HCEC 1CT (cell line): ENCODE measurements around the gene PDE6C.
"Not testable (repeated sequence)": the region's sequence is repeated elsewhere in the genome, so short reads cannot be mapped to it uniquely, and the experiment has no call there.

Source experiments
- DNase-seq: peaks from one replicate; pipeline ENCODE4 v3.0.0-alpha.2; 2017

Gene PDE6C

GRCh38 chr10:93652857-93653256 lies 40.5 kb downstream of the PDE6C start:
- DNase-seq = peak; percentile 55

- no peak for DNase-seq
Measured at GRCh38 chr10:93654201-93654600, 41.9 kb downstream of the PDE6C start.

GRCh38 chr10:93656155-93656554 lies 43.8 kb downstream of the PDE6C start:
- DNase-seq = no peak

- no peak for DNase-seq
Measured at GRCh38 chr10:93657757-93658156, 45.4 kb downstream of the PDE6C start.

- no peak for DNase-seq
Measured at GRCh38 chr10:93666030-93666429, 53.7 kb downstream of the PDE6C start.

GRCh38 chr10:93667795-93668194 lies 55.5 kb downstream of the PDE6C start:
- no peak for DNase-seq

GRCh38 chr10:93670372-93670771 lies 58.0 kb downstream of the PDE6C start:
- DNase-seq = no peak

GRCh38 chr10:93671042-93671441 lies 58.7 kb downstream of the PDE6C start:
- no peak for DNase-seq

- no peak for DNase-seq
Measured at GRCh38 chr10:93672022-93672678, 59.8 kb downstream of the PDE6C start.

- DNase-seq = no peak
Measured at GRCh38 chr10:93672890-93673289, 60.6 kb downstream of the PDE6C start.

GRCh38 chr10:93673791-93674190 lies 61.5 kb downstream of the PDE6C start:
- DNase-seq = no peak

- DNase-seq = no peak
Measured at GRCh38 chr10:93678386-93678785, 66.0 kb downstream of the PDE6C start.

- DNase-seq = no peak
Measured at GRCh38 chr10:93678805-93679587, 66.7 kb downstream of the PDE6C start.

GRCh38 chr10:93680412-93681047 lies 68.2 kb downstream of the PDE6C start:
- peak; percentile 50 for DNase-seq

- no peak for DNase-seq
Measured at GRCh38 chr10:93687737-93688136, 75.4 kb downstream of the PDE6C start.

- no peak for DNase-seq
Measured at GRCh38 chr10:93695740-93696139, 83.4 kb downstream of the PDE6C start.

- not testable (repeated sequence) for DNase-seq
Measured at GRCh38 chr10:93696582-93696981, 84.2 kb downstream of the PDE6C start.

GRCh38 chr10:93697207-93697606 lies 84.9 kb downstream of the PDE6C start:
- no peak for DNase-seq

- peak; percentile 12 for DNase-seq
Measured at GRCh38 chr10:93701866-93702209, 89.5 kb downstream of the PDE6C start.

GRCh38 chr10:93702210-93703001 lies 90.1 kb downstream of the PDE6C start, which contains the start of gene FRA10AC1:
TSS of gene FRA10AC1 (minus strand) at chr10:93702592. CDS start at chr10:93700106, 2,486 bp downstream.
- peak; percentile 75 for DNase-seq

- DNase-seq = no peak
Measured at GRCh38 chr10:93703066-93703465, 90.7 kb downstream of the PDE6C start.

- no peak for DNase-seq
Measured at GRCh38 chr10:93703841-93704240, 91.5 kb downstream of the PDE6C start.

- no peak for DNase-seq
Measured at GRCh38 chr10:93704451-93704850, 92.1 kb downstream of the PDE6C start.
